Spleen (tissue), 11 donors: ENCODE data around the gene DDX27. TPM values are rescaled to one million over a fixed set of nuclear protein-coding genes. Genes with fewer than 3 reads are reported as not detected.
"Not testable (repeated sequence)": the region's sequence is repeated elsewhere in the genome, so short reads cannot be mapped to it uniquely, and the experiment has no call there.

ENCODE experiments used
- DNase-seq: peaks from one replicate; pipeline ENCODE4 v3.0.0-alpha.2; 2020
- H3K27ac ChIP-seq, 8 donors: fragments of 200-600 bp; sonication (generic) in 7 of 8; 1 replicate in 4 of 8; 2 replicates in 4 of 8; pipeline versions ENCODE4 v1.5.0 to v1.8.0; 2016 to 2021; ENCODE audit warnings: inconsistent platforms in 4 of 8, mild to moderate bottlenecking in 4 of 8, moderate library complexity in 1 of 8
- H3K27me3 ChIP-seq, 7 donors: fragments of 200-600 bp; sonication (generic) in 6 of 7; replicated peaks in 1 of 7; 1 replicate in 4 of 7; 2 replicates in 3 of 7; pipeline versions ENCODE4 v1.5.0 to v1.8.0; 2016 to 2021; ENCODE audit warnings: inconsistent platforms in 3 of 7, mild to moderate bottlenecking in 1 of 7
- H3K36me3 ChIP-seq, 6 donors: fragments of 200-600 bp; sonication (generic) in 5 of 6; 1 replicate in 4 of 6; 2 replicates in 2 of 6; pipeline versions ENCODE4 v1.5.0 to v1.8.0; 2016 to 2021; ENCODE audit warnings: inconsistent platforms in 2 of 6
- H3K4me1 ChIP-seq, 6 donors: fragments of 200-600 bp; sonication (generic) in 5 of 6; 1 replicate in 3 of 6; 2 replicates in 3 of 6; pipeline versions ENCODE4 v1.5.0 to v1.8.0; 2016 to 2021; ENCODE audit warnings: inconsistent platforms in 3 of 6
- H3K4me3 ChIP-seq, 8 donors: fragments of 200-600 bp; sonication (generic) in 7 of 8; 1 replicate in 4 of 8; 2 replicates in 4 of 8; pipeline versions ENCODE4 v1.5.0 to v1.8.0; 2016 to 2021; ENCODE audit warnings: inconsistent platforms in 4 of 8, mild to moderate bottlenecking in 4 of 8, moderate library complexity in 2 of 8
- H3K9me3 ChIP-seq, 8 donors: fragments of 200-600 bp; sonication (generic) in 7 of 8; 1 replicate in 4 of 8; 2 replicates in 4 of 8; pipeline versions ENCODE4 v1.5.0 to v1.8.0; 2016 to 2021; ENCODE audit warnings: inconsistent platforms in 4 of 8
- POLR2A ChIP-seq, 3 donors: fragments of 450-650 bp; IDR thresholded peaks; one replicate each; pipeline ENCODE4 v1.5.1; 2017; ENCODE audit warnings: antibody characterized with exemption in 3 of 3, mild to moderate bottlenecking in 1 of 3
- POLR2AphosphoS5 ChIP-seq, 3 donors: sonication (generic); formaldehyde crosslinking; IDR thresholded peaks; one replicate each; pipeline ENCODE4 v1.5.1; 2017; ENCODE audit warnings: antibody characterized with exemption in 3 of 3
- WGBS, 5 donors: extraction: QIAGEN DNeasy Blood & Tissue Kit in 3 of 5; methylation state at CpG; one replicate each; pipeline versions ENCODE4 v1.1.5 to v1.1.7; 2013 to 2018; 5-methylcytosine and 5-hydroxymethylcytosine counted together
- intact Hi-C: fragments of 100-400 bp; cut with DNase I; formaldehyde crosslinking; loops from one replicate; pipeline ENCODE4 v1.15.0; 2023; ENCODE audit warnings: low total_unique reads
- polyA plus RNA-seq, 3 donors: library from polyadenylated mRNA; stranded (reverse); fragments of 200-250 nt; gene quantifications; one replicate each; pipeline ENCODE4 v1.2.1, GENCODE V29; 2013
- total RNA-seq, 7 donors: library from RNA; depleted of rRNA in 3 of 7; stranded (reverse); fragments of >200 nt in 3 of 7; fragmentation: NEBNext Ultra II Directional in 4 of 7; extraction: Animal tissue kit (Norgen Biotek cat#: 25700) in 4 of 7; gene quantifications; one replicate each; pipeline versions ENCODE4 v1.1.0 to v1.2.1, GENCODE V29; 2016 to 2021
- TF ChIP-seq, protein P1 (sequence below), 11 experiments: fragments of 200-600 bp in 7 of 11; fragments of 450-650 bp in 4 of 11; sonication (generic) in 4 of 11; IDR thresholded peaks in 8 of 11; conservative IDR thresholded peaks in 3 of 11; 1 replicate in 7 of 11; 2 replicates in 4 of 11; pipeline versions ENCODE4 v1.4.0 to v1.8.0; 2016 to 2021; ENCODE audit warnings: antibody characterized with exemption in 11 of 11, inconsistent platforms in 4 of 11, mild to moderate bottlenecking in 1 of 11
- donor health status: healthy with polysubstance abuse.
- donor health status: DM: no; HTN: no; CAD: no; lungs with moderate emphysema.
- donor health status: DM: no; HTN: no; CAD: no.
- donor health status: Bipolar disorder and iron deficiency.
- donor health status: healthy.
- donor health status: DM: no; HTN: no; CAD: no.
- donor health status: DM: yes; HTN: yes; CAD: no.

The DDX27 gene
- total and polyA plus RNA-seq, 10 donors: 30.2 to 39.0 (median 36.0) TPM

DNA sequence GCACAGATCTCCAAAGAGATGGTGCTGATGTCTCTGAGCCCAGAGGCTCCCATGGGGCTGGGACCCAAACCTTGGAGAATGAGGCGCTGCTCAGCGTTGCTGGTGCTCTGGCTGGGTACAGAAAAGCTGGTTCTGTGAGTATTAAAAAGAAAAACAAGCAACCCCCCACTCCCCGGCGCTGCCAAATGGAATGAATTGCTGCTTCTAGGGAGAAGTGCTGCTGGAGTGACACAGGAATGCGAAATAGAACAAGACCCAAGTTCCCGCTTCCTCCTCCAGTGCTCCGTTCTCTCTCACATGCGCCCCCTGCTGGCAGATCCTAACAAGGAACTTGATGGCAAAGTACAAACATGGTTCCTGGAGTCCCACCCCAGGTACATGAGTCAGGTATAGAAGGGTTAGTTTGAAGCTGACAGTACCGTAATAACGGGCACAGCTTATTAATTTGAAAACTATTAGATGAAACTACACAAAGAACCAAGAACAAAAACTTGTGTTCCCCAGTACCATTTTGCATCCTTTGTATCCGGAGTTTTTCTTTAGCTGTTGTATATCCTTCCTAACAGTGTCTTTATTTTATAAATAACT is 2.1 kb upstream of the DDX27 start:
- intact Hi-C loops: loop anchor here (2.0 kb wide), 1 partner anchor 82 kb away; no protein-coding TSS in a partner anchor
- H3K9me3 ChIP-seq: no peaks in the 10 kb centered on the region
- DNase-seq: peak; percentile 97
- peaks cover 8 to 44% (median 24%) of the 10 kb centered on the region in 6 donors for H3K4me1 ChIP-seq
- H3K27me3 ChIP-seq: no peaks in the 10 kb centered on the region
- H3K36me3 ChIP-seq: peaks cover 0 to 13% (median 9%) of the 10 kb centered on the region in 6 donors
- 12 to 25% (median 20%) methylated on average over 11 of the region's 11 CpGs for WGBS, 5 donors
- TF ChIP-seq POLR2A (IDR thresholded peaks at IDR 0.05): no peak
- TF ChIP-seq POLR2AphosphoS5 (IDR thresholded peaks at IDR 0.05): peak in 1 of 3 donors; percentile 71
- TF ChIP-seq, protein P1, sequence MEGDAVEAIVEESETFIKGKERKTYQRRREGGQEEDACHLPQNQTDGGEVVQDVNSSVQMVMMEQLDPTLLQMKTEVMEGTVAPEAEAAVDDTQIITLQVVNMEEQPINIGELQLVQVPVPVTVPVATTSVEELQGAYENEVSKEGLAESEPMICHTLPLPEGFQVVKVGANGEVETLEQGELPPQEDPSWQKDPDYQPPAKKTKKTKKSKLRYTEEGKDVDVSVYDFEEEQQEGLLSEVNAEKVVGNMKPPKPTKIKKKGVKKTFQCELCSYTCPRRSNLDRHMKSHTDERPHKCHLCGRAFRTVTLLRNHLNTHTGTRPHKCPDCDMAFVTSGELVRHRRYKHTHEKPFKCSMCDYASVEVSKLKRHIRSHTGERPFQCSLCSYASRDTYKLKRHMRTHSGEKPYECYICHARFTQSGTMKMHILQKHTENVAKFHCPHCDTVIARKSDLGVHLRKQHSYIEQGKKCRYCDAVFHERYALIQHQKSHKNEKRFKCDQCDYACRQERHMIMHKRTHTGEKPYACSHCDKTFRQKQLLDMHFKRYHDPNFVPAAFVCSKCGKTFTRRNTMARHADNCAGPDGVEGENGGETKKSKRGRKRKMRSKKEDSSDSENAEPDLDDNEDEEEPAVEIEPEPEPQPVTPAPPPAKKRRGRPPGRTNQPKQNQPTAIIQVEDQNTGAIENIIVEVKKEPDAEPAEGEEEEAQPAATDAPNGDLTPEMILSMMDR (IDR thresholded peaks at IDR 0.05 in 8 of 11, conservative IDR thresholded peaks at IDR 0.05 in 3 of 11): peak; percentile 77 to 92 (median 88)
- peak overlapping the region in 2 of 8 donors; percentile 21 to 55 for H3K27ac ChIP-seq
- peak overlapping the region in 1 of 8 donors; percentile 27 for H3K4me3 ChIP-seq

DNA sequence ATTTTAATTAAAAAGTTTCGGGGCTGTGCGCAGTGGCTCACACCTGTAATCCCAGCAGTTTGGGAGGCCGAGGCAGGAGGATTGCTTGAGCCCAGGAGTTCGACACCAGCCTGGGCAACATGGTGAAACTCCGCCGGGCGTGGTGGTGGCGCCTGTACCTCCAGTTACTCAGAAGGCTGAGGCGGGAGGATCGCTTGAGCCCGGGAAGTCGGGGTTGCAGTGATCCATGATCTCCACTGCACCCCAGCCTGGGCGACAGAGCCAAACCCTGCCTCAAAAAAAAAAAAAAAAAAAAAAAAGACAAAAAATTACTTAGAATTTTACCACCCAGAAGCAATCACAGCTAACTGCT is 501 bp upstream of the DDX27 start:
- peak overlapping the region in 5 of 8 donors; percentile 64 to 83 (median 68) for H3K4me3 ChIP-seq
- peak; percentile 87 for DNase-seq
- intact Hi-C loops: not testable (repeated sequence)

DNA sequence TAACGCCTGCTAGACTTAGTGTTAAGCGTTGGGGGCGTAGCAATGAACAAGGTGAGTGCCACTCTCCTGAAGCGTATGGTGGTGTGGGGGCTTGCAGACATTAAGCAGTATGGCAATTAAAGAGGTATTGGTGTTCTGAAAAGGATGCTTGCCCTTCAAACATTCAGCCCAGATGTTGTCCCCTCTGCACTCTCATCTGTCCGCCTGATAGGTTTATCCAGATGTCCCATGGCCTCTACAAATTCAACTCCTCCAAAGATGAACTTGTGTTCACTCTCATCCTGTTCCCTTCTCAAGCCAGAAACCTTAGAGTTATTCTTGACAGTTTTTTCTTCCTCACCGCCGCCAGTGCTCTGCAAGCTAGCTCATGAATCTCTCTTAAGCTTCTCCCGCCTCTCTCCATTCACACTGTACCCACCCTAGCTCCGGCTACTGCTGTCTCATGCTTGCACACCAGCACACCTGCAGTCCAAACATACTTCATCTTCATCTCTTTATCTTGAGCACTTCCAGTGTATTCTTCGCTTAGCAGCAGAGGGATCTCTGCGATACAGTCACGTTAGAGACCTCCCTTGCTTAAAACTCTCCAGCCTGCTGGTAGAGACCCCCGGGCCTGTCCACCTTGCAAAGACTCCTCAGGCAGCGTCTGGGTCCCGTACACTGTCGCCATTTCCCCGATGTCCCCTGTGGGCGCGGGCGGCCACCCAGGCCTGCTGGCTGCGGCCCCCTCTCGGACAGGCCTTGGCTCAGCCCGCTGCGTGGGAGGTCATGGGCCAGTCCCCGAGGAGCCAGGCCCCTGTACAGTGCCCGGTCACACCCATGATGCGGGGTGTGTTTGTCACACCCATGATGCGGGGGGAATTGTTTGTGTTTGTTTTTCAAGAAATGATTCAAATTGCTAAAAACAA is 962 bp downstream of the DDX27 start:
- peaks cover 0 to 44% (median 40%) of the 10 kb centered on the region in 6 donors for H3K36me3 ChIP-seq
- no peaks in the 10 kb centered on the region for H3K9me3 ChIP-seq
- peak overlapping the region; percentile 81 to 98 (median 92) for H3K27ac ChIP-seq
- peak; percentile 80 for DNase-seq
- peak overlapping the region; percentile 58 to 83 (median 68) for H3K4me3 ChIP-seq
- H3K4me1 ChIP-seq: peaks cover 8 to 44% (median 24%) of the 10 kb centered on the region in 6 donors
- TF ChIP-seq, protein P1 (IDR thresholded peaks at IDR 0.05 in 8 of 11, conservative IDR thresholded peaks at IDR 0.05 in 3 of 11): no peak
- TF ChIP-seq POLR2AphosphoS5 (IDR thresholded peaks at IDR 0.05): no peak
- no peak for TF ChIP-seq POLR2A (IDR thresholded peaks at IDR 0.05)
- intact Hi-C loops: no loop called here
- WGBS, 5 donors: 69 to 79% (median 72%) methylated on average over 26 to 28 of the region's 28 CpGs
- H3K27me3 ChIP-seq: no peaks in the 10 kb centered on the region

More for the DNA sequence above, 501 bp upstream of the DDX27 start:
- Histone ChIP-seq H3K4me1 (peaks cover 8 to 44% (median 24%) of the 10 kb centered on the region in 6 donors), H3K36me3 (peaks cover 0 to 30% (median 26%) of the 10 kb centered on the region in 6 donors), H3K27ac (peak overlapping the region in 7 of 8 donors; percentile 88 to 98 (median 93))
- 57 to 65% (median 61%) methylated on average over 13 of the region's 13 CpGs for WGBS, 5 donors
- not testable (repeated sequence) for H3K27me3 ChIP-seq, H3K9me3 ChIP-seq

- H3K4me1 ChIP-seq: peaks cover 0 to 23% (median 9%) of the 10 kb centered on the region in 6 donors
- peaks cover 4 to 100% (median 94%) of the 10 kb centered on the region in 6 donors for H3K36me3 ChIP-seq
- DNase-seq: peak; percentile 25
- TF ChIP-seq, protein P1 (IDR thresholded peaks at IDR 0.05 in 8 of 11, conservative IDR thresholded peaks at IDR 0.05 in 3 of 11): no peak
- TF ChIP-seq POLR2AphosphoS5 (IDR thresholded peaks at IDR 0.05): no peak
- TF ChIP-seq POLR2A (IDR thresholded peaks at IDR 0.05): no peak
- H3K4me3 ChIP-seq: no peak overlapping the region
- no peaks in the 10 kb centered on the region for H3K27me3 ChIP-seq
- intact Hi-C loops: no loop called here
- H3K9me3 ChIP-seq: no peaks in the 10 kb centered on the region
- 94 to 97% (median 95%) methylated on average over 7 of the region's 7 CpGs for WGBS, 5 donors
- no peak overlapping the region for H3K27ac ChIP-seq
Measured at GRCh38 chr20:49225896-49226295, 6.7 kb downstream of the DDX27 start.
